ENCODE results near the gene ROBO1.

DNA sequence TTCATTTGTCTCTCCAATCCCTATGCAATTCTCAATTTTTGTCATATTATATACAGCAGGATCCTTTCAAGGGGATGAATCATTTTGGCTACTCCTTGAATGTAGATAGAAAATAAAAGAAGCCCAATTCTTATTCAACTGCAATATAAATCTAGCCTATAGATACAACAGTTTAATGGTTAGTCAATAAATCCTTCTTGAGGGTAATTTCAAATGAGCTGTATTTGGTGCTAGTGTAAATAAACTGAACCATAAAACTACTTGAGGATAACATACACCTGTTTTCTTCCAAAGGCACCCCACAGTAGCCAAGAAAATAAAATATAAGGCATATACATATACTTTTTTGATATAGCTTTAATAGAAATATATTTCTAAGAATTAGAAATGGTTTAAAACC lies 830.3 kb downstream of the ROBO1 start:
- TF ChIP-seq CTCF (optimal IDR thresholded peaks at IDR 0.05 in 1 of 3, IDR thresholded peaks at IDR 0.05 in 1 of 3, conservative IDR thresholded peaks at IDR 0.05 in 1 of 3; ENCODE audit: extremely low read depth in 1 of 3, insufficient read depth in 2 of 3, low read length in 3 of 3) (no peak), EZH2 (IDR thresholded peaks at IDR 0.05; ENCODE audit: low read length) (no peak)
